ENCODE measurements around the gene LCOR.
"Not testable (repeated sequence)": the region's sequence is repeated elsewhere in the genome, so short reads cannot be mapped to it uniquely, and the experiment has no call there.

Gene LCOR

DNA sequence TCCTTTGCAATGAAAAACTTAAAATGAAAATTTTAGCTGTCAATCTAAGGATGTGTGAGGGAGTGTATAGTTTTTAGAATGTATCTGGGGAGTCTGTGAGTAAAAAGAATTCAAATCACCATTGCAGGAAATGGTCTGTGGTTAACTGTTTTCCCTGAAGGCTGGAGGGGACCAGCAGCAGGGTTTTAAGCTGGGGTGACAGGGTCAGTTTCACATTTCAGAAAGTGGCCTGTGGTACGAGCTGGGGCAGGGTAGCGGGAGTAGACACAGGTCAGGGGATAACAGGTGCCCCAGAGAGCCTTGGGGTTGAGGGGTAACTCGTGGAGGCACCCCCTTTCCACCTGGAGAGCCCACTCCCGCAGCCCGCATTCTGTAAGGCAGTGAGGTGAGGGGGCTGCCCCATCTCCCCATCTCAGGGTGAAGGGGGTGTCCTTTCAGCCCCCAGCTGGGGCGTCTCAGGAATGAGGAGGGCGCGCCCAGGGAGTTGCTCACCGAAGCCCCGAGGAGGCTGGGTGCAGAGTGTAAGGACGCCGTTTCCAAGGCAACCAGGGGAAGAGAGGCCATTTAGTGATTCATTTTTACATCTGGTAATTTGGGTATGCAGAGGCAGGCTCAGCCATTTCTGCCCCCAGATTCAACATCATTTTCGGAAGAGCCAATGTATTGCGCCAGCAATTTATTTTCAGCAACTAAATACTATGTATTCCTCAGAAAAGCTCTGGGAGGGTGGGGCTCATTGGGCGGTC, 184.8 kb downstream of the LCOR start:
- DNase-seq = no peak

DNA sequence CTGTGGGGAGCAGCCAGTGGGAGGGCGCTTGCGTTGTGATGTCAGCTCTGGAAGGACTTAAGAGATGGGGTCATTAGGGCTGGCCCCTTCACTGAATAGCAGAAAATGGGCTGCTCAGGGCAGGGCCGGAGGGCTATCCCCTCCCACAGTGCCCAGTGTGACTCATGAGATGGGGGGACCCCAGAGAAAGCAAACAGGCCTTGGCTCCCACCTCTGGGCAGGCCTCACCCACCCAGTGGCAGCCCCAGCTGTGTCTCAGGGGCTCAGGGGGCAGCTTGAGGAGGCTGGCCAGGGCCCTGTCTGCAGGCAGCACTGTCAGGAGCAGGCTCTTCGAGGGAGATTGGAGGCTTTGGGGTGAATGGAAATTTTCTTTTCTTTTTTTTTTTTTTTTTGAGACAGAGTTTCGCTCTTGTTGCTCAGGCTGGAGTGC, 185.4 kb downstream of the LCOR start:
- no peak for DNase-seq

DNA sequence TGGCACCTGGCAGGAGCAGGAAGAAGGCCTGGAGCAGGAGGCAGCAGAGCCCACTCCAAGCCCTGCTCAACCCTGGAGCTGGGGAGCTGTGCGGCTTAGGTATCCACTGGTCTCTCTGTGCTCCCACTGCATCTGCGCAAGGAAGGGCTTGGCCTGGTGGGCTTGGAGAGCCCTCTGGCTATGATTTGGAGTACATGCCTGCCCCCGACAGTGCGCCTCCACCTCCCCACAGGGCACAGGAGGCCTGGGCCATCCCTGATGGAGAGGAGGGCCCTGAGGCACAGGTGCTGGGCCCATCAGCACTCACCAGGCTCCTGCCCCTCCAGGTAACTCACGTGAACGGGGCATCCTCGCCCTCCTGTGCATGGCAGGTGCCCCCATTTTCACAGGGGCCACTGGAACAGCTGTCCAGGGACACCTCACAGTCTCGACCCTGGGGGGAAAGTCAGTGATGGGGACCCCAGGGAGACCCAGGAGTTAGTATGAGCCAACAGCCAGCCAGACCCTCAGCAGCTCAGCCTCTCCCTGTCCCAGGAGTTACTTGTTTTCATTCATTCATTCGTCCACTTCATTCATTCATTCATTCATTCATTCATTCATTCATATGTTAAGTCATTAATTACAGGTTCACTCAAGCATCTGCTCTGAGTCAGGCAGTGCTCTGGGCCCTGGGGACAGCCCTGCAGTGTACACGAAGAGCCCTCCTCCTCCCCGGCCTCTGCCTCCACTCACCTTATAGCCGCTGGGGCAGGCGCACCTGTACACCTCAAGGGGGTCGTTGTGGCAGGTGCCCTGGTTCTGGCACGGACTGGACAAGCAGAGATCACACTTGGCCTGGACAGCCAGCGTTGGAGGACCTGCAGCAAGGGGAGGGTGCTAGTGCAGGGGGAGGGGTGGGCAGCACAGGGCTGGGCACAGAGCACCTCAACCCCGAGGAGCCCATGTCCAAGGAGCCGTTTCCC, 186.4 kb downstream of the LCOR start:
- DNase-seq = no peak

DNA sequence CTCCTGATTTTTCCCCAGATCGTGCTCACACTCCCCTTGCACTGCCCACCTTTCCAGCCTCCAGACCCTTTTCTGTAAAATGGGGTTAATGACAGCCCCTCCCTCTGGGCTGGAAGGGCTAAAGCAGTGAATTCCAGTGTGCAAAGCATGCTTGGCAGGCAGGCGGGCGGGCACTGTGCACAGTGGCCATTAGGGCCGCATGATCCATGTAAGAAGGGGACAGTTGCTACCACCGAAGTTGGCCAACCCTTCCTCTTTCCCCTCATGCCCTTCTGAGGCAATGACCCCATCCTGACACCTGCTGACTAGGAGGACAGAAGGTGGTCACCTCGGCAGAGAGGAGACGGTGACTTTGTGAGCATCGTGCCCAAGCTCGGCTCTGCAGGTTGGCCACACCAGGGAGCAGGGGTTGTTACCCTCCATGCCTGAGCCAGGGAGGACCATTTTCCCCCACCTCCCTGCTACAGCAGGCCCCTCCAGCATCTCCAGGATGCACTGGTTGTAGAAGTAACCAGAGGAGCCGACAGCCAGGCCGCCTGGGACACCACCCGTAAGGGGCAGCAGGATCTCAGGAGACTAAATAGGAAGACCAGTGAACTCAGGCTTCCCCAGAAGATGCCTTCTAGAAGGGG, 187.2 kb downstream of the LCOR start:
- DNase-seq = no peak

DNA sequence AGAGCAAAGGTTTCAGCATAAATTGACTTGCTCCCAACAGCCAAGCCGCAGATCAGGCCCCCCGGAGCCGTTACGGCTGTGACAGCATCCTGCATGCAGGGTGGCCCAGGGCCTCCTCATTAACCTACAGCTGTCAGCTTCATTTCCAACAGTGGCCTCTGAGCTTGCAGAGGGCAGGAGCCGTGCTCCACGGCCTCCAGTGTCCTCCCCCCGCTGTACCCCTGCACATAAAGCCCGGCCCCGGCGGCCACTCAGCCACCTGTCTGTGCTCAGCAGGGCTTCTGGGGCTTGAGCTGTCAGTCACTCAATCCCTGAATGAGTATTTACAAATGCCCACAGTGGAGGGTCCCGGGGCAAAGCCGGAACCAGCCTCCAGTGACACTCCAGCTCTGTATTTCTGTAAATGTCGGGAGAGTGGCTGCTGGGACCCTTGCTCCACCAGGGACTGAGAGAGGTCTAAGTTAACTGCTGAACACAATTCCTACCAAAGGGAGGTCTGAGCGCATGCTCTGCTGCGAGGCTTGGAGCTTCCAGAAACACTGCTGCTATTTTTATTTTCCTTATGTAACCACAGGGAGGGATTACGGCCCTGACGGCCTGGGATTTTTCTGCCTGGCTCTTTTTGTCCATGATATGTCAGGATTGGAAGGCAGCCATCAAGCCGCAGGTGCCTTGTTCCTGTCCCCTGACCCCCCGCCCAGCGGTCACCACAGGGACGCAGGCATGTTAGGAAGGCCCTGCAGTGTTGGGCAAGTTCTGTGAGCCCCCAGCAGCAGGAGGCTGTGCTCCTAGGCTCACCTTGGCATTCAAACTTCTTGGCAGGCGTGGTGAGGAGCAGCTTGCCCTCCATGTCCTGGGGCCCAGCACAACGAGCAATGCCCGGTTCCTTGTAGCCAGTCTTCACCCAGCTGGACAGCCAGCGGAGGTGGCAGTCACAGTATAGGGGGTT, 188.6 kb downstream of the LCOR start:
- DNase-seq = no peak

DNA sequence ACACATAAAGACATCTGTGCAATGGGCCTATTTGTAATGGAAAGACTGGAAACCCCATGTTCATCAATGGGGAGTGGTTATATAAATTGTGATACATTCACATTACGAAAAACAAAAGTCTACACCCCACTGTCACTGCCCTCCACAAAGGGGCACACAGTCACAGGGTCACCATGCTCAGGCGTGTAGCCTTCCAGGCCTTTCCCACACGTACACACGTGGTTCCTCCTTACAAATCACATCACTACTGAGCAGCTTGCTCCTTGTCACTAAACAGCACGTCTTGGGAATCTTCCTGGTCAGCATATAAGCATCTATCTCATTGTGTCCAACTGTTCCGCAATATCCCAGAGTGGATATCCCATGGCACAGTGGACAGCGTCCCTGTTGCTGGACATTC, 190.5 kb downstream of the LCOR start:
- DNase-seq = no peak

DNA sequence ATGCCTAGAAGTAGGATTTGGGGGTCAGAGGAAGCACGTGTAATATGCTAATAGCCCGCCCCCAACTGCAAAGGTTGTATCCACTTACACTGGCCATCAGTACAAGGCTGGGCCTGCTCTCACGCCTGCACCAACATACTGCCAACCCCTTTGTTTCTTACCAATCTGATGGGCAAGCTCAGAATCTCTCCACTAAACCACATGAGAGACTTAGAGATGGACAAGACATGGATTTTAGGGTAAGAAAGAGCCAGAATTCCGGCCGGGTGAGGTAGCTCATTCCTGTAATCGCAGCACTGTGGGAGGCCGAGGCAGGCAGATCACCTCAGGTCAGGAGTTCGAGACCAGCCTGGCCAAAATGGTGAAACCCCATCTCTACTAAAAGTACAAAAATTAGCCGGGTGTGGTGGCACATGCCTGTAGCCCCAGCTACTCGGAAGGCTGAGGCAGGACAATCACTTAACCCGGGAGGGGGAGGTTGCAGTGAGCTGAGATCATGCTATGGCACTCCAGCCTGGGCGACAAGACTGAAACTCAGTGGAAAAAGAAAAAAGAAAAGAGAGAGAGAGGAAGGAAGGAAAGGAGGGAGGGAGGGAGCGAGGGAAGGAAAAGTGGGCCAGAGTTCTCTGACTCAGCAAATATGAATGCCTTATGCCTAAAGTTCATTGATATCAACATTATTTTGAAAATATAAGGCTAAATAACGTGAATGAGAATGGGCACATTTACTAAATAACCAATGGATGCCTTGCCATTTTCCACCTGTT, 191.5 kb downstream of the LCOR start:
- DNase-seq = no peak

DNA sequence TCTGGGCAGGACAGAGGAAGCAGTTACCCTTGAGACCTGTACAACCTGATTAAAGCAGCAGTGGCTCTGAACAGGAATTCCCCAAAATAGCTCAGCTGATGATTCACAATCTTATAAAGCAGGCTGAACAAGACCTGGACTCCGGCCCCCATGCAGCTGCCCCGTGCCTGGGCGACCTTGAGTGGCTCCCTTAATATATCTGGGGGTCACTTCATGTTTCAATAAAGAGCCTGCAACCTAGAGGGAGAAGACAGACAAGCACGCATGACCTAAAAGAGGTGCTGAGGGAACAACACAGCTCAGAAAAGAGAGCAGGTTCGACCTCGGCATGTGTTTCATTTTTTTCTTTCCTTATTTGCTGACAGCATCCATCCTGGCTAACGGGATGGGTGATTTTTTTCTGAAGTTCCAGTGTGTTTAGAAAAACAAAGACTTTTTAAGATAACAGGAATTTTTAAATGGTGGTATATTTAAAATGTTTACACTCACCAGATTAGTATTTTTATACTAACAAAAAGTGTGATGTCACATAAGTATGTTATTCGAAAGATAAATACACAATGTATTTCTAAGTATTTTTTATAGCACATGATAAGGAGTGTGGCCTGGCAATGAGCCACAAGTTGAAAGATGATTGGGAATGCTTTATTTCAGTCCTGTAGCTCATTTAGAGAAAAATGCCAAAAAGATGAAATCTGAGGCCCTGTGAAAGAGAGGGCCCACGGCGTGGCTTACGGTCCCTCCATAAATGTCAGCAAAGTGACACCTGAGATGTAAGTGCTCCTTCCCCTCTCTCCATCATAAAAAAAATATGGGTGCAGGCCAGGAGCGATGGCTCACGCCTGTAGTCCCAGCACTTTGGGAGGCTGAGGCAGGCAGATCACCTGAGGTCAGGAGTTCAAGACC, 192.3 kb downstream of the LCOR start:
- DNase-seq = no peak

DNA sequence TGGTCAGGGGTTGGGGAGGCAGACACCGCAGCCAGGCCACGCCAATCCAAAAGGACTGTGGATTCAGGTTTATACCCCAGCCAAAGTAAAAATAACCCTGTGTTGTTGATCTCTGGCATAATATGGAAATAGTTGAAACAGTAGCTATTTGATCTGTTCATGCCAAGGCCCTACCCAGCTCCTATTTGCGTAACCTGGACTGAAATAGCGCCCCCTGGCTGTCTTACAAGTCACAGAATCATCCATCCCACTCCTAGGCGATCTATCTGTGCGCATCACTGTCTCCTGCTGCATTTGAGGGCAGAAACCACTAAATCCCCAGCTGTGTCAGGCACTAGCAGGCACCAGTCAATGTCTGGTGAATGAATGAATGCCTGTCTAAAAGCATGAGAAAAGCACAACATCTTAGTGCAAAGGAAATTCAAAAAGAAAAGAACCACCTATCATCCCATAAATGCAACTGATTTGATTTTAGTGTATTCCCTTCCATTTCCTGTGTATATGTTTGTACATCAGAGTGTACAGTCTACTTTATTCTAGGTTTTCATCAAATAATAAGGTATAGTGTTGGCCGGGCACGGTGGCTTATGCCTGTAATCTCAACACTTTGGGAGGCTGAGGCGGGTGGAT, 193.6 kb downstream of the LCOR start:
- DNase-seq = peak in 1 of 4 experiments; percentile 22

DNA sequence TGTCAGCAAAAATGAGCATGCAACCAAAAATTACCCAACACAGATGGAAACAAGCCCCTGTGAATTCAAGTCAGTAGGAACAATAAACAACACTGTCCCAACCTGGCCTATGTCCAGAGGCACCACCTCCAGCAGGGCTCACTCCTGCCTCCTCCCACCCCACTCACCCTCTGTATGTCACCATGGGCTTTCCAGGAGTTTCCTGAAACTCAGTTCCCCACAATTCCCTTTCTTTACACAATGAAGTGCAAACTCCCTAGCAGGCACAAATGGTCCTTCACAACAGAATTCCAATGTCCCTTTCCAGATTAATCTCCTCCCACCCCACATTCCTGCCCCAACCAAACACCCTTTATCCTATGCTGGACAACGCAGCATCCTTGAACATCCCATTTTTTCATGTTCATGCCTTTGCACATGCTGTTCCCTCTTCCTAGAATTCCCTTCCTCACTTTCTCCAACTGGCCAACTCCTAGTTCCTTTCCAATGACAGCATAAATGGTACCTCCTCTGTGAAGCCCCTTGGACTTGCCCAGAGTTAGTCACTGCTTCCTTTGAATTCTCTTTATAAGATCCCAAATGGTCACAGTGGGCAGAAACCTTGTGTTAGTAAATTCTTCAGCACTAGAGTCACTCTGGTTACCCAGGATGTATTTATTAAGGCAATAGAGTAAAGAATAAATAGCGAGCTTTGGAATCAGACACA, 196.2 kb downstream of the LCOR start:
- no peak for DNase-seq

DNA sequence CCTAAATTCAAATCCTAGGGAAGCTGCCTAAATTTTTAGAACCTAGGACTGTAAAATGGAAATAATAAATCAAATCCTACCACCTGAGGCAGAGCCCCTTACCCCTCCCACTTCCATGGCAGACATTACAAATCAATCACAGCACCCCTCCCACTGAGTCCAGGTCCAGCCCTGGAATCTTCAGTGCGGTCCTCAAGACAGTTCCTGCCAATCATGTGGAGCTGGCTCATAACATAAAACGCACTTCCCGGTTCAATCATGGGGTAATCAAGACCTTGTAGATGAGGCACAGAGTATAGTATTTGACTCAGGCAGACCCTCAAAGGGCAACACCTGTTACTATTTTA, 196.7 kb downstream of the LCOR start:
- no peak for DNase-seq

DNA sequence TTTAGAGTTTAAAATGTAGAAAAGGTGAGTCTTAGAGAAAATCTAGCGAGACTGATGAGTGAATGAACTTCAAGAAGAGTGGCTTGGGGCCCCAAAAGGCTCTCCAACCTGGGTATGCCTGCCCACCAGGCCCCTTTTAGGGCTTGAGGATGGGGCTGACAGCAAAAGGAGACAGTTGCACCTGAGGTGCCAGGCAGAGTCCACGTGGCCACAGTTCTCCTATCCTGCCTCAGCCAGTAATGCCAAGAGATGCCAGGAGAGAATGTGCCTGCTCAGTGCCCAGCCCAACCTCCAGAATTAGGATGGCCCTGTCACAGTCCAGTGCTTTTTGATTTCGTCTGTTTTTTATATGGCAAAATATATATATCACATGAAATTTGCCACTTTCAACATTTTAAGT, 197.2 kb downstream of the LCOR start:
- DNase-seq = no peak

DNA sequence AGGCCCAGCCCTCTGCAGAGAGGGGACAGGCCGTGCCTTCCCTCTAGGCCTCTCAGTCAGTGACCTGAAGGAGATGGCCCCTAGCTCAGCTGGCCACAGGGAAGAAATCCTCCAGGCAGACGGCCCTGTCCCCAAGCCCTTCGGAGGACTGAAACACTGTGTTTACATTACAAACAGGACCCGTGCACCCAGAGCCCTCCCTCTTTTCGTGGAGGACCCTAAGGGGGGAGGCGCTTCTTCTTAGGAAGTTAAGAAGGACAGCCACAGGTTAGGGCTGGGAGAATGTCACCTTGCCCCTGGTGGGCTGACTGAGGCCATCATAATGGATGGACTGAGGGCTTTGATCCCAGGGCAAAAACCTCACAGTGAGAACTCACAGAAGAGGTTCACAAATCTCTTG, 198.8 kb downstream of the LCOR start:
- DNase-seq = no peak

DNA sequence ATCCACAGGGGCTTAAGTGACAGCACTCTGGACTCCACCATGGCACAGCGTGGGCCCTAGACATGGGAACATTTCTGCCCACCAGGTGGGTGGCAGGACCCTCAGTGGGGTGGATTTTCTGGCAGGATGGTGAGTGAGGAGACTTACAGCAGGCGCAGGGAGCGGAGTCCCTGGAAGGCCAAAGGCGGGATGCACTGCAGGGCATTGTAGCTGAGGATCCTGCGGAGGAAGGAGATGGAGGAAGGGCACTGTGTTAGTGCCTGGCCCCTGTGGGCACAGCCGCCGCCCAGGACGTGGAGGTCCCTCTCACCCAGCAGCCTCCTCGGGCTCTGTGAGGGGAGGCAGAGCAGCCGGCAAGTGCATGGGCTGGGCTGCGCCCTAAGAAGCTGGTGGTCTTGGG, 199.4 kb downstream of the LCOR start:
- no peak for DNase-seq

DNA sequence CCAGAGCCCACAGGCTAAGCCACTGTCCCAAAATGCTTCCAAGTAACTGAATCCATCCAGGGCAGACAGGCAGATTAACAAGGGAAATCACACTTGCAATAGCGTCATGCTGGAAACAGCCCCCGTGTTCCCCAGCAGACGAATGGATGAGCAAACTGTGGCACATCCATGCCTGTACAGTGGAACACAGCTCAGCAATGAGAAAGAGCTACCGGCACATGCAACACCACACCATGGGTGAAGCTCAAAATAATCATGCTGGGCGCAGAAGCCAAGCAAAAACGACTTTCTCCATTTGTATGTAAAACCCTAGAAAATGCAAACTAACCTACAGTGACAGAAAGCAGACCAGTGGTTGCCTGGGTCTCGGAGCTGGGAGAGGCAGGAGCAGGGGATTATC, 200.5 kb downstream of the LCOR start:
- DNase-seq = no peak

DNA sequence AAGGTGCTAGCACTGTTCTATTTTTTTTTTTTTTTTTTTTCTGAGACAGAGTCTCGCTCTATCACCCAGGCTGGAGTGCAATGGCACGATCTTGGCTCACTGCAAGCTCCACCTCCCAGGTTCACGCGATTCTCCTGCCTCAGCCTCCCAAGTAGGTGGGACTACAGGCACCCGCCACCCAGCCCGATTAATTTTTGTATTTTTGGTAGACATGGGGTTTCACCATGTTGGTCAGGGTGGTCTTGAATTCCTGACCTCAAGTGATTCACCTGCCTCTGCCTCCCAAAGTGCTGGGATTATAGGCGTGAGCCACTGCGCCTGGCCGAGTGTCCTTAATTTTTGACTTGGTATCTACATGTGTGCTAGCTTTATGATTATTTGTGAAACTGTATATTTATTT, 201.7 kb downstream of the LCOR start:
- DNase-seq = not testable (repeated sequence)

DNA sequence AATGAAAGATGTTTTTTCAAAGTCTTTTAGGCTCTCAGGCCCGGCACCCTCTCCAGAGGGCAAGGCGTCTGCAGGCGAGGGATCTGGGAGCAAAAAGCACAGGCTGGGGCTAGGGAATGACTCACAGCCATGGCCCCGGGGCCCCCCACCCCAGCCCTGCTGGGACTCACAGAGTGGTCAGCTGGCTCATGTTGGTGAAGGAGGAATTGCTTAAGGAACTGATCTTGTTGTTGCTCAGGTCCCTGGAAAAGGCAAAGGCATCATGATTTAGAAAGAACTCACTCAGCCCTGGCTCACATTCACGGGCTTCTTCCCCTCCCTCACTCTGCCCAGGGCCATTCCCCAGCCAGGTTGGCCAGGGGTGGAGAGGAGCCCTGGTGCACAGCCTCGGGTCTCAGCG, 202.2 kb downstream of the LCOR start:
- DNase-seq = no peak

DNA sequence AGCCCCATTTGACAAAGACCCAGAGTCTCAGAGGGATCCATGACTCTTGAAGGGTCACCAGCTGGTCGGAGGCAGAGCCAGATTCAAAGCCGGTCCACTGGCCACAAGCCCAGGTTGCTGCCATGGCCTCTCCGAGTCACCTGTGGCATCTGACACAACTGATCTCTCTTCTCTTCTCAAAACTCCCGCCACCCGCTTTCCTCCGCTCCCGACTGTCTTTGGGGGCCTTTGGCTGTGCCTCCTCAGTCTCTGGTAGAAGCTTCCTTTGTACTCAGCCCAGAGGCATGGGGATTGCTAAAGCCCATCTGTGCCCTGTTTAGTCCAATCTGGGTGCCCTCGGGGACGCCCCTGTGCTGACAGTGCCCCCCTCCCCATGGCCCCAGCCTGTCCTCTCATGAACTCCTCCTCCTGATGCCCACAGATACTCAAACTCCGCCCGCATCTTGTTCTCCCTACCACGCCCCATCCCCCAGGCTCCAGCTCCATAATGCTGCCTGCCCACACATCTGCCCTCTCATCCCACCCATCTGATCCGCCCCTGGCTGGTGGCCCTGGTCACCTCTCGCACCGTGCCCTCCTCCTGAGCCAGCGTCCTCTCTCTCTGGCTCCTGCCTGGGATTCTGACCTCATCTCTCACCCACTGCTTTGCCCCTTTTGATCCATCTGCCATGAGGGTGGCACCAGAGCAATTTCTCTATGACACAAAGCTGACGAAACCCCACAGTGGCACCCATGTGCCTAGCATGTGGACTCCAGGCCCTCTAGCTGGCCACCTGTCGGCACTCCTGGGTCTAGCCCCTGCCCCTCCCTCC, 203.1 kb downstream of the LCOR start:
- no peak for DNase-seq
